Caco-2 (cell line): Measurements from ENCODE around the gene RASL11B. TPM values are rescaled to one million over a fixed set of nuclear protein-coding genes. Genes with fewer than 3 reads are reported as not detected.
A peak's percentile ranks its signal among the peaks of the same experiment; 100 is the strongest.

Source experiments
- BruUV-seq: library from RNA; stranded (reverse); fragments of 400-500 nt; replicated peaks from 2 replicates; lab custom pipeline; 2021; lab: Mats Ljungman, UMichigan
- CTCF ChIA-PET: fragments of 300-600 bp; sonication (Branson Sonifier 250); formaldehyde crosslinking; loops from one replicate; lab custom pipeline; 2022; ENCODE audit warnings: antibody characterized with exemption; lab: Charles Lee
- POLR2A ChIA-PET: fragments of 300-600 bp; sonication (Branson Sonifier 250); formaldehyde crosslinking; loops from one replicate; lab custom pipeline; 2022; ENCODE audit warnings: antibody characterized with exemption; lab: Charles Lee
- DNase-seq, 2 experiments: peaks; one replicate each; pipeline versions ENCODE4 v3.0.0 to v3.0.0-alpha.2; 2020 to 2022
- H3K27me3 ChIP-seq: replicated peaks from 2 replicates; pipeline ENCODE4 v1.6.0; 2011; ENCODE audit warnings: low read length; ENCODE audit not compliant: control insufficient read depth, insufficient read depth
- H3K36me3 ChIP-seq: 2 replicates; pipeline ENCODE4 v1.5.1; 2011; ENCODE audit warnings: low read length; ENCODE audit not compliant: control insufficient read depth, insufficient read depth
- H3K4me1 ChIP-seq: fragments of 250-450 bp; sonication (Bioruptor Pico); 2 replicates; pipeline ENCODE4 v1.5.1; 2020; ENCODE audit warnings: mild to moderate bottlenecking
- H3K4me3 ChIP-seq: 2 replicates; pipeline ENCODE4 v1.5.1; 2011; ENCODE audit warnings: low read depth, mild to moderate bottlenecking, control low read depth, low read length
- H3K9me3 ChIP-seq: fragments of 250-450 bp; sonication (Bioruptor Pico); 2 replicates; pipeline ENCODE4 v1.5.1; 2020; ENCODE audit warnings: mild to moderate bottlenecking, moderate library complexity
- H3K27ac Mint-ChIP-seq: one replicate; pipeline ENCODE4 v1.8.0; 2022; ENCODE audit warnings: mixed read lengths; ENCODE audit not compliant: unreplicated experiment
- H3K27me3 Mint-ChIP-seq: one replicate; pipeline ENCODE4 v1.8.0; 2022; ENCODE audit warnings: mixed read lengths; ENCODE audit not compliant: insufficient read depth, unreplicated experiment
- H3K36me3 Mint-ChIP-seq: one replicate; pipeline ENCODE4 v1.8.0; 2022; ENCODE audit warnings: mild to moderate bottlenecking, mixed read lengths; ENCODE audit not compliant: insufficient read depth, unreplicated experiment
- H3K4me1 Mint-ChIP-seq: one replicate; pipeline ENCODE4 v1.8.0; 2022; ENCODE audit warnings: low read depth, mixed read lengths; ENCODE audit not compliant: unreplicated experiment
- H3K4me3 Mint-ChIP-seq: one replicate; pipeline ENCODE4 v1.8.0; 2022; ENCODE audit warnings: mild to moderate bottlenecking, moderate library complexity, mixed read lengths; ENCODE audit not compliant: unreplicated experiment
- H3K9me3 Mint-ChIP-seq: one replicate; pipeline ENCODE4 v1.8.0; 2022; ENCODE audit warnings: mixed read lengths; ENCODE audit not compliant: unreplicated experiment
- CTCF ChIP-seq, 2 experiments: fragments of 200-600 bp in 1 of 2; IDR thresholded peaks; 1 replicate in 1 of 2; 2 replicates in 1 of 2; pipeline versions ENCODE4 v1.5.1 to v1.8.0; 2011 to 2022; ENCODE audit warnings: antibody characterized with exemption in 1 of 2, control low read depth in 1 of 2, inconsistent platforms in 1 of 2, low read depth in 1 of 2, low read length in 1 of 2, mild to moderate bottlenecking in 1 of 2, moderate library complexity in 1 of 2; ENCODE audit not compliant: insufficient read depth in 1 of 2, severe bottlenecking in 1 of 2, unreplicated experiment in 1 of 2
- intact Hi-C: fragments of 100-400 bp; cut with micrococcal nuclease; formaldehyde crosslinking; loops from one replicate; pipeline ENCODE4 v1.10.0; 2022; ENCODE audit not compliant: unreplicated experiment
- total RNA-seq: library from RNA; stranded (reverse); gene quantifications from 2 replicates; pipeline ENCODE4 v1.2.3, GENCODE V29; 2022

The RASL11B gene
- total RNA-seq, 1 experiment from 2014 or later = 23.3 TPM

GRCh38 chr4:52838729-52839586, 23.2 kb upstream of the RASL11B start:
- CTCF ChIA-PET = interaction anchor here (0.6 kb wide), 2 partner anchors 1281 to 1705 kb away, joined by 5 to 6 read pairs; no protein-coding TSS in a partner anchor
- Mint-ChIP-seq H3K36me3 (no peaks in the 10 kb centered on the region), H3K9me3 (no peaks in the 10 kb centered on the region), H3K4me1 (peaks cover 18% of the 10 kb centered on the region), H3K27me3 (no peaks in the 10 kb centered on the region), H3K4me3 (no peak overlapping the region), H3K27ac (peak overlapping the region; percentile 56)
- H3K27me3 ChIP-seq = no peaks in the 10 kb centered on the region
- no peaks in the 10 kb centered on the region for H3K36me3 ChIP-seq
- intact Hi-C loops = no loop called here
- TF ChIP-seq CTCF (IDR thresholded peaks at IDR 0.05; ENCODE audit: insufficient read depth in 1 of 2, low read depth in 1 of 2, low read length in 1 of 2, severe bottlenecking in 1 of 2, unreplicated experiment in 1 of 2) = no peak
- H3K4me3 ChIP-seq = no peak overlapping the region
- no peak for DNase-seq
- peaks cover 20% of the 10 kb centered on the region for H3K4me1 ChIP-seq
- no TSS peak for BruUV-seq
- no peaks in the 10 kb centered on the region for H3K9me3 ChIP-seq
- POLR2A ChIA-PET = interaction anchor here (0.6 to 0.9 kb wide), 2 partner anchors 23 to 116 kb away, joined by 3 to 4 read pairs; no protein-coding TSS in a partner anchor

- Histone ChIP-seq H3K9me3 (no peaks in the 10 kb centered on the region), H3K27me3 (no peaks in the 10 kb centered on the region), H3K36me3 (no peaks in the 10 kb centered on the region), H3K4me1 (peaks cover 20% of the 10 kb centered on the region), H3K4me3 (no peak overlapping the region)
- H3K27me3 Mint-ChIP-seq = no peaks in the 10 kb centered on the region
- H3K4me1 Mint-ChIP-seq = peaks cover 18% of the 10 kb centered on the region
- ChIA-PET POLR2A (no interaction called here), CTCF (no interaction called here)
- intact Hi-C loops = no loop called here
- no peak for DNase-seq
- H3K27ac Mint-ChIP-seq = no peak overlapping the region
- TF ChIP-seq CTCF (IDR thresholded peaks at IDR 0.05; ENCODE audit: insufficient read depth in 1 of 2, low read depth in 1 of 2, low read length in 1 of 2, severe bottlenecking in 1 of 2, unreplicated experiment in 1 of 2) = no peak
- H3K36me3 Mint-ChIP-seq = no peaks in the 10 kb centered on the region
- H3K9me3 Mint-ChIP-seq = no peaks in the 10 kb centered on the region
- H3K4me3 Mint-ChIP-seq = no peak overlapping the region
- no TSS peak for BruUV-seq
Observed at GRCh38 chr4:52840531-52841370, 21.4 kb upstream of the RASL11B start.

- Histone ChIP-seq H3K27me3 (no peaks in the 10 kb centered on the region), H3K4me3 (no peak overlapping the region), H3K9me3 (no peaks in the 10 kb centered on the region), H3K4me1 (peaks cover 20% of the 10 kb centered on the region), H3K36me3 (no peaks in the 10 kb centered on the region)
- ChIA-PET CTCF (no interaction called here), POLR2A (no interaction called here)
- H3K36me3 Mint-ChIP-seq = no peaks in the 10 kb centered on the region
- no peaks in the 10 kb centered on the region for H3K9me3 Mint-ChIP-seq
- H3K4me3 Mint-ChIP-seq = no peak overlapping the region
- BruUV-seq = no TSS peak
- no peaks in the 10 kb centered on the region for H3K27me3 Mint-ChIP-seq
- peaks cover 18% of the 10 kb centered on the region for H3K4me1 Mint-ChIP-seq
- intact Hi-C loops = no loop called here
- no peak for DNase-seq
- no peak overlapping the region for H3K27ac Mint-ChIP-seq
- no peak for TF ChIP-seq CTCF (IDR thresholded peaks at IDR 0.05; ENCODE audit: insufficient read depth in 1 of 2, low read depth in 1 of 2, low read length in 1 of 2, severe bottlenecking in 1 of 2, unreplicated experiment in 1 of 2)
Observed at GRCh38 chr4:52841682-52842456, 20.2 kb upstream of the RASL11B start.
